HepG2 (cell line): Measurements from ENCODE around the gene ARHGAP23. TPM values are rescaled to one million over a fixed set of nuclear protein-coding genes. Genes with fewer than 3 reads are reported as not detected.

Experiments
- ATAC-seq: fragments of 200-7000 bp; cut with Tn5 transposase; 3 replicates; pipeline ENCODE4 v1.9.1; 2020; ENCODE audit warnings: mild to moderate bottlenecking, moderate library complexity
- BruUV-seq: library from RNA; stranded (reverse); fragments of 400-500 nt; replicated peaks from 2 replicates; lab custom pipeline; 2021; lab: Mats Ljungman, UMichigan
- CTCF ChIA-PET: fragments of 300-600 bp; formaldehyde crosslinking; extraction: SDS; loops from one replicate; lab custom pipeline; 2021; ENCODE audit warnings: low total read pairs, inconsistent platforms, low intra/inter-chr PET ratio; lab: Yijun Ruan, JAX
- POLR2A ChIA-PET: fragments of 350-600 bp; sonication (Branson Sonifier 250); formaldehyde crosslinking; loops from one replicate; lab custom pipeline; 2020; ENCODE audit warnings: antibody characterized with exemption, inconsistent platforms; lab: Yijun Ruan, JAX
- DNase-seq: peaks from one replicate; pipeline ENCODE4 v3.0.0-alpha.2; 2015; ENCODE audit warnings: low spot score
- FAIRE-seq: peaks from 3 replicates; lab custom pipeline; 2011; peaks lifted over from hg19 to GRCh38; lab: Jason Lieb, UNC
- H2AFZ ChIP-seq: one replicate; pipeline ENCODE4 v1.6.1; 2011; ENCODE audit warnings: low read length, inconsistent platforms
- H3K27ac ChIP-seq: fragments of 300-600 bp; 3 replicates; pipeline ENCODE4 v1.8.0; 2011; ENCODE audit warnings: mixed run types, mild to moderate bottlenecking, mixed read lengths, low read length, inconsistent platforms; ENCODE audit not compliant: insufficient read depth; ENCODE audit errors: extremely low read length
- H3K27me3 ChIP-seq, 2 experiments: fragments of 200-600 bp in 1 of 2; 2 replicates in 1 of 2; 3 replicates in 1 of 2; pipeline versions ENCODE4 v1.6.0 to v1.8.0; 2011; ENCODE audit warnings: low read length in 2 of 2, mild to moderate bottlenecking in 2 of 2, moderate library complexity in 2 of 2, inconsistent platforms in 1 of 2; ENCODE audit not compliant: insufficient read depth in 2 of 2, control insufficient read depth in 1 of 2
- H3K36me3 ChIP-seq, 2 experiments: fragments of 200-600 bp in 1 of 2; replicated peaks in 1 of 2; 2 replicates in 1 of 2; 3 replicates in 1 of 2; pipeline versions ENCODE4 v1.5.1 to v1.8.0; 2011; ENCODE audit warnings: low read length in 2 of 2, inconsistent platforms in 1 of 2; ENCODE audit not compliant: insufficient read depth in 2 of 2, control insufficient read depth in 1 of 2
- H3K4me1 ChIP-seq: 2 replicates; pipeline ENCODE4 v1.5.1; 2012; ENCODE audit warnings: low read length, inconsistent platforms; ENCODE audit not compliant: insufficient read depth
- H3K4me2 ChIP-seq: 2 replicates; pipeline ENCODE4 v1.6.0; 2011; ENCODE audit warnings: low read depth, low read length, inconsistent platforms
- H3K4me3 ChIP-seq, 3 experiments: fragments of 200-600 bp in 1 of 3; sonication (generic), shearing (Covaris generic) in 1 of 3; replicated peaks in 1 of 3; 2 replicates each; pipeline ENCODE4 v1.5.1; 2011 to 2016; ENCODE audit warnings: low read length in 3 of 3, inconsistent platforms in 2 of 3, low read depth in 2 of 3, mild to moderate bottlenecking in 2 of 3, control low read depth in 1 of 3, mixed read lengths in 1 of 3; ENCODE audit not compliant: insufficient read depth in 1 of 3
- H3K79me2 ChIP-seq: one replicate; pipeline ENCODE4 v1.6.1; 2011; ENCODE audit warnings: low read length, inconsistent platforms; ENCODE audit not compliant: insufficient read depth
- H3K9ac ChIP-seq: 2 replicates; pipeline ENCODE4 v1.6.0; 2011; ENCODE audit warnings: mild to moderate bottlenecking, low read depth, low read length, inconsistent platforms; ENCODE audit not compliant: insufficient read depth
- H3K9me3 ChIP-seq: 2 replicates; pipeline ENCODE4 v1.5.1; 2012; ENCODE audit warnings: mild to moderate bottlenecking, low read length
- H4K20me1 ChIP-seq: 2 replicates; pipeline ENCODE4 v1.6.0; 2011; ENCODE audit warnings: inconsistent platforms, mild to moderate bottlenecking, low read length, moderate library complexity; ENCODE audit not compliant: insufficient read depth
- EZH2 ChIP-seq: conservative IDR thresholded peaks from 2 replicates; pipeline ENCODE4 v1.6.1; 2012; ENCODE audit warnings: mild to moderate bottlenecking, low read depth, low read length, moderate library complexity
- HNRNPL ChIP-seq: fragments of 200-400 bp; formaldehyde crosslinking; IDR thresholded peaks from 2 replicates; pipeline ENCODE4 v1.6.1; 2017; ENCODE audit warnings: mild to moderate bottlenecking, low read depth, low read length
- NFKB2 ChIP-seq: sonication (generic); formaldehyde crosslinking; IDR thresholded peaks from 2 replicates; pipeline ENCODE4 v1.4.0; 2020; ENCODE audit warnings: missing genetic modification reagents, borderline replicate concordance
- STAG1 ChIP-seq: sonication (generic); formaldehyde crosslinking; IDR thresholded peaks from 2 replicates; pipeline ENCODE4 v1.4.0; 2020; ENCODE audit warnings: missing genetic modification reagents
- ZNF10 ChIP-seq: sonication (generic); formaldehyde crosslinking; IDR thresholded peaks from 2 replicates; pipeline ENCODE4 v1.4.0; 2020; ENCODE audit warnings: mild to moderate bottlenecking, low read depth, missing genetic modification reagents, borderline replicate concordance
- ZNF615 ChIP-seq: sonication (generic); formaldehyde crosslinking; IDR thresholded peaks from 2 replicates; pipeline ENCODE4 v1.5.0; 2020; ENCODE audit warnings: mild to moderate bottlenecking, missing genetic modification reagents, borderline replicate concordance
- WGBS: methylation state at CpG from one replicate; pipeline ENCODE4 v1.1.6; 2017; ENCODE audit warnings: low lambda C conversion rate; 5-methylcytosine and 5-hydroxymethylcytosine counted together
- in situ Hi-C: cut with HindIII; loops from 2 replicates; pipeline ENCODE4 v1.10.0; 2017; ENCODE audit warnings: low pct_unique_long_range_greater_than_20kb; ENCODE audit not compliant: extremely low pct_ligation_motif_present
- intact Hi-C: fragments of 100-400 bp; cut with micrococcal nuclease; formaldehyde crosslinking; loops from one replicate; pipeline ENCODE4 v1.10.0; 2022; ENCODE audit not compliant: unreplicated experiment
- polyA plus RNA-seq, 8 experiments: library from polyadenylated mRNA; depleted of rRNA in 3 of 8; stranded (reverse) in 7 of 8; unstranded in 1 of 8; fragments of >200 nt; fragmentation: Illumina TruSeq in 4 of 8; extraction: Trizol in 4 of 8; gene quantifications; 2 replicates each; pipeline versions ENCODE4 v1.2.1 to v1.2.3, GENCODE V29; 2011 to 2016; ENCODE audit warnings: low read depth in 4 of 8, missing spikeins in 1 of 8, mixed read lengths in 1 of 8; ENCODE audit not compliant: insufficient read depth in 1 of 8
- total RNA-seq, 5 experiments: library from RNA; depleted of rRNA; stranded (reverse); fragments of >200 nt; fragmentation: Illumina TruSeq; extraction: Trizol; gene quantifications; 2 replicates each; pipeline ENCODE4 v1.2.3, GENCODE V29; 2016; ENCODE audit warnings: low read depth in 1 of 5
- TF ChIP-seq, protein P1 (sequence below): sonication (generic); formaldehyde crosslinking; IDR thresholded peaks from 2 replicates; pipeline ENCODE4 v1.9.0; 2022; ENCODE audit warnings: low read depth, missing genetic modification reagents
- TF ChIP-seq, protein P2 (sequence below): sonication (generic); formaldehyde crosslinking; IDR thresholded peaks from 2 replicates; pipeline ENCODE4 v1.4.0; 2020; ENCODE audit warnings: missing genetic modification reagents
- TF ChIP-seq, protein P3 (sequence below): sonication (generic); formaldehyde crosslinking; IDR thresholded peaks from 2 replicates; pipeline ENCODE4 v1.4.0; 2020; ENCODE audit warnings: missing genetic modification reagents

The ARHGAP23 gene
- total and polyA plus RNA-seq, 2 of the 13 experiments (the other 11 are each of a cell fraction or from before 2014, with no cell fraction given) = 0.03 TPM; not detected in 1

DNA sequence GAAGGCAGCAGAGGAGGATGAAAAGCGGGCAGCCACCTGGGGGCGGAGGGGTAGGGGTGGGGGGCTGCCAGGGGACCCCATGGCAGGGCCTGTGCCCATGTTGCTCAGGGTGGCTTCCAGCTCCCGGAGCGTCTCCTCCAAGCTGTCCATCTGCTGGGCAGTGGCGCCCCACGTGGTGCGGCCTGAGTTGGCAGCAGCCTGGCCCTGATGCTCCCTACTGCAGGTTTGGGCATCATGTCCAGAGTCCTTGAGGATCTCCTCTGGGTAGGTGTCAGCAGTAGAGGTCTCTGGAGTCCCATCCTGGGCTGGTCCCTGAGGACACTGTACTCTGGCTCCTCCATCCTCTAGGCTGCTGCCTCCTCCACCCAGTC lies 116.6 kb downstream of the ARHGAP23 start:
- ATAC-seq (peak; percentile 31), DNase-seq (no peak), FAIRE-seq (no peak)
- 68% methylated on average over 2 of the region's 7 CpGs for WGBS
- Histone ChIP-seq H3K27me3 (peaks cover 4 to 33% of the 10 kb centered on the region in 2 experiments; a peak in 4 of 5 replicates), H3K27ac (no peak overlapping the region), H3K4me1 (peaks cover 16% of the 10 kb centered on the region), H4K20me1 (0 out of 2 replicates have a peak, but pooled peaks cover 4% of the 10 kb centered on the region), H3K9ac (no peak overlapping the region), H3K79me2 (no peaks in the 10 kb centered on the region), H3K4me2 (no peak overlapping the region), H3K9me3 (no peaks in the 10 kb centered on the region), H3K36me3 (no peaks in the 10 kb centered on the region), H2AFZ (no peak overlapping the region), H3K4me3 (no peak overlapping the region)
- ChIA-PET POLR2A (interaction anchor here (1.0 to 1.7 kb wide), 2 partner anchors 13 to 174 kb away, joined by 3 to 5 read pairs; no protein-coding TSS in a partner anchor), CTCF (no interaction called here)
- in situ Hi-C loops = no loop called here
- BruUV-seq = no TSS peak
- TF ChIP-seq EZH2 (no peak), HNRNPL (0 out of 2 replicates have a peak, but pooled peaks have one; percentile 17), STAG1 (peak; percentile 31; the same call in 1 of the 2 replicates)
- TF ChIP-seq, protein P1, sequence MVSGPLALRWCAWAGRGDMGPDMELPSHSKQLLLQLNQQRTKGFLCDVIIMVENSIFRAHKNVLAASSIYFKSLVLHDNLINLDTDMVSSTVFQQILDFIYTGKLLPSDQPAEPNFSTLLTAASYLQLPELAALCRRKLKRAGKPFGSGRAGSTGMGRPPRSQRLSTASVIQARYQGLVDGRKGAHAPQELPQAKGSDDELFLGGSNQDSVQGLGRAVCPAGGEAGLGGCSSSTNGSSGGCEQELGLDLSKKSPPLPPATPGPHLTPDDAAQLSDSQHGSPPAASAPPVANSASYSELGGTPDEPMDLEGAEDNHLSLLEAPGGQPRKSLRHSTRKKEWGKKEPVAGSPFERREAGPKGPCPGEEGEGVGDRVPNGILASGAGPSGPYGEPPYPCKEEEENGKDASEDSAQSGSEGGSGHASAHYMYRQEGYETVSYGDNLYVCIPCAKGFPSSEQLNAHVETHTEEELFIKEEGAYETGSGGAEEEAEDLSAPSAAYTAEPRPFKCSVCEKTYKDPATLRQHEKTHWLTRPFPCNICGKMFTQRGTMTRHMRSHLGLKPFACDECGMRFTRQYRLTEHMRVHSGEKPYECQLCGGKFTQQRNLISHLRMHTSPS (CRISPR knock-in tag) = no peak
- intact Hi-C loops = no loop called here

DNA sequence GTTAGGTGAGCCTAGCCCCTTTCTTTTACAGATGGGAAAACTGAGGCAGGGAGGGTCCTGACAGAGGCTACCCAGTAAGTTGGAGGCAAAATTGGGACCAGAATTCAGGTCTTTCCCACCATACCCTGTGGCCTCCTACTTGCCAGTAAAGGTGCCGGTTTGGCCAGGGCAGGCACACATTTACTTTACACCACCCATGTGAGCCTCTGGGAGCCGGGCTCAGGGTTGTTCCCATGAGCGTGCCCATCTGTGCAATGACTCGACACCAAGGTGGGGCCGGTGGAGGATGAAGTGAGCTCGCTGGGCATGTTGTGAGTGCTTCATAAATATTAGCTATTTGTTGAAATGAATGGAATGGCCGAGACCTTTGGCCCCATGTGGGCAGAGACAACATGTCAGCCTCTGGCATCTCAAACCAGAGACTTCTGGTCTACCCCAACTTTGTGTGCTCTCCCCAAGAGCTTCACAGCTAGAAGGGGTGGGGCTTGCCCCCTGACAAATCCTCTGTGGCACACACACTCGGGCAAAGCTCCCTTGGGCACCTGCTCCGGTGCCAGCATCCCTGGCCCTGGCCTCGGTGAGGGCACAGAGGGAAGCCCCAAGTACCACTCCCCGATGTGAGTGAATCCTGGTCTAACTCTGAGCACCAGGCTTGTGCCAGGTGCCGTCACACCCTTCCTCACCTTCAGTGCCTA lies 117.4 kb downstream of the ARHGAP23 start:
- H3K9me3 ChIP-seq = no peaks in the 10 kb centered on the region
- H3K27ac ChIP-seq = no peak overlapping the region
- H3K9ac ChIP-seq = no peak overlapping the region
- peak overlapping the region; percentile 12; the same call in 1 of the 2 replicates for H3K4me2 ChIP-seq
- H4K20me1 ChIP-seq = 0 out of 2 replicates have a peak, but pooled peaks cover 4% of the 10 kb centered on the region
- intact Hi-C loops = no loop called here
- H2AFZ ChIP-seq = no peak overlapping the region
- whole genome bisulfite sequencing = 50% methylated on average over 7 of the region's 12 CpGs
- CTCF ChIA-PET = no interaction called here
- no peaks in the 10 kb centered on the region for H3K79me2 ChIP-seq
- POLR2A ChIA-PET = interaction anchor here (1.0 to 1.7 kb wide), 3 partner anchors 9 to 173 kb away, joined by 3 to 5 read pairs (median 3); no protein-coding TSS in a partner anchor
- no peak overlapping the region for H3K4me3 ChIP-seq
- FAIRE-seq (no peak), DNase-seq (peak; percentile 66), ATAC-seq (peak; percentile 19)
- no peaks in the 10 kb centered on the region for H3K36me3 ChIP-seq
- in situ Hi-C loops = no loop called here
- BruUV-seq = no TSS peak
- peaks cover 5 to 33% of the 10 kb centered on the region in 2 experiments; a peak in 4 of 5 replicates for H3K27me3 ChIP-seq
- H3K4me1 ChIP-seq = peaks cover 16% of the 10 kb centered on the region
- TF ChIP-seq, protein P2, sequence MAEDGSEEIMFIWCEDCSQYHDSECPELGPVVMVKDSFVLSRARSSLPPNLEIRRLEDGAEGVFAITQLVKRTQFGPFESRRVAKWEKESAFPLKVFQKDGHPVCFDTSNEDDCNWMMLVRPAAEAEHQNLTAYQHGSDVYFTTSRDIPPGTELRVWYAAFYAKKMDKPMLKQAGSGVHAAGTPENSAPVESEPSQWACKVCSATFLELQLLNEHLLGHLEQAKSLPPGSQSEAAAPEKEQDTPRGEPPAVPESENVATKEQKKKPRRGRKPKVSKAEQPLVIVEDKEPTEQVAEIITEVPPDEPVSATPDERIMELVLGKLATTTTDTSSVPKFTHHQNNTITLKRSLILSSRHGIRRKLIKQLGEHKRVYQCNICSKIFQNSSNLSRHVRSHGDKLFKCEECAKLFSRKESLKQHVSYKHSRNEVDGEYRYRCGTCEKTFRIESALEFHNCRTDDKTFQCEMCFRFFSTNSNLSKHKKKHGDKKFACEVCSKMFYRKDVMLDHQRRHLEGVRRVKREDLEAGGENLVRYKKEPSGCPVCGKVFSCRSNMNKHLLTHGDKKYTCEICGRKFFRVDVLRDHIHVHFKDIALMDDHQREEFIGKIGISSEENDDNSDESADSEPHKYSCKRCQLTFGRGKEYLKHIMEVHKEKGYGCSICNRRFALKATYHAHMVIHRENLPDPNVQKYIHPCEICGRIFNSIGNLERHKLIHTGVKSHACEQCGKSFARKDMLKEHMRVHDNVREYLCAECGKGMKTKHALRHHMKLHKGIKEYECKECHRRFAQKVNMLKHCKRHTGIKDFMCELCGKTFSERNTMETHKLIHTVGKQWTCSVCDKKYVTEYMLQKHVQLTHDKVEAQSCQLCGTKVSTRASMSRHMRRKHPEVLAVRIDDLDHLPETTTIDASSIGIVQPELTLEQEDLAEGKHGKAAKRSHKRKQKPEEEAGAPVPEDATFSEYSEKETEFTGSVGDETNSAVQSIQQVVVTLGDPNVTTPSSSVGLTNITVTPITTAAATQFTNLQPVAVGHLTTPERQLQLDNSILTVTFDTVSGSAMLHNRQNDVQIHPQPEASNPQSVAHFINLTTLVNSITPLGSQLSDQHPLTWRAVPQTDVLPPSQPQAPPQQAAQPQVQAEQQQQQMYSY = no peak
- TF ChIP-seq NFKB2 (no peak), ZNF10 (CRISPR knock-in tag) (no peak), ZNF615 (CRISPR knock-in tag) (no peak)
- TF ChIP-seq, protein P3, sequence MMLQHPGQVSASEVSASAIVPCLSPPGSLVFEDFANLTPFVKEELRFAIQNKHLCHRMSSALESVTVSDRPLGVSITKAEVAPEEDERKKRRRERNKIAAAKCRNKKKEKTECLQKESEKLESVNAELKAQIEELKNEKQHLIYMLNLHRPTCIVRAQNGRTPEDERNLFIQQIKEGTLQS = no peak
